ENCODE results near the gene MLN.

Gene MLN

DNA sequence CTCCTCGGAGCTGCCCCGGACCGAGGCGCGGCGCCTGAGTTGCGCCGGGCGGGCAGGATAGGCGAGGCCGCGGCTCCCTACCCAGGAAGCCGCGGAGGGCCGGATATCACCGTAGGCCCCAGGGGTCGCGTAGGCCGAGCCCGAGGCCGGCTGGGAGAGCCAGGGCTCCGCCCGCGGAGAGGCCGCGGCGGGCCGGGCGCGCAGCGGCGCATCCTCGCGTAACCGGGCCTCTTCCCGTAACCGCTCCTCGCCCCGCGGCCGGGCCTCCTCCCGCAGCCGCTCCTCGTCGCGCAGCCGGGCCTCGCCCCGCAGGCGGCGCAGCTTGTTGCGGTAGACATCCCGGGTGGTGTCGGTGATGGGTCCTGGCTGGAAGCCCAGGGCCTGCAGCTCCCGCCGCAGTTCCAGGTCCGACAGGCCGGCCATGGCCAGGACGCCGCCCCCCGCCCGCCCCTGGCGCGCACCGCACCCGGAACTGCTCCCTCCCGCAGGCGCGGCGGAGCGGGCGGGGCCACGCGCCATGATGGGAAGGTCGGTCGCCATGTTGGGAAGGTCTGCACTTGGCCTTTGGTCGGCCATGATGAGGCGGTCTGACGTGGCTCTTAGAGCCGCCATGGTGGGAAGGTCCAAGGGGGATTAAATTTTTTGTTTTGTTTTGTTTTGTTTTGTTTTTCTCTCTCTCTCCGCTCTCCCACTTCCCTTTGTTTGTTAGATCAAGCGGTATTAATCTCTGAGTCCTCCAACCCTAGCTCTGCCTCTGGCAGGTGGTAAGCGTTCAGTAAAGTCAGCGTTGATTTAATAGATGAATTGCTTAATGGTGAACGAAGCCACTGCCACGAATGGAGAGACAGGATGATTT lies 14.9 kb downstream of the MLN start, which contains the start of gene LEMD2:
TSS of gene LEMD2 (minus strand) at position 437 of the 856 bp plus-strand sequence. CDS start at position 423, 14 bp downstream.
- peak; percentile 83 to 85 for DNase-seq (ENCODE audit: low read depth in 2 of 2)

DNA sequence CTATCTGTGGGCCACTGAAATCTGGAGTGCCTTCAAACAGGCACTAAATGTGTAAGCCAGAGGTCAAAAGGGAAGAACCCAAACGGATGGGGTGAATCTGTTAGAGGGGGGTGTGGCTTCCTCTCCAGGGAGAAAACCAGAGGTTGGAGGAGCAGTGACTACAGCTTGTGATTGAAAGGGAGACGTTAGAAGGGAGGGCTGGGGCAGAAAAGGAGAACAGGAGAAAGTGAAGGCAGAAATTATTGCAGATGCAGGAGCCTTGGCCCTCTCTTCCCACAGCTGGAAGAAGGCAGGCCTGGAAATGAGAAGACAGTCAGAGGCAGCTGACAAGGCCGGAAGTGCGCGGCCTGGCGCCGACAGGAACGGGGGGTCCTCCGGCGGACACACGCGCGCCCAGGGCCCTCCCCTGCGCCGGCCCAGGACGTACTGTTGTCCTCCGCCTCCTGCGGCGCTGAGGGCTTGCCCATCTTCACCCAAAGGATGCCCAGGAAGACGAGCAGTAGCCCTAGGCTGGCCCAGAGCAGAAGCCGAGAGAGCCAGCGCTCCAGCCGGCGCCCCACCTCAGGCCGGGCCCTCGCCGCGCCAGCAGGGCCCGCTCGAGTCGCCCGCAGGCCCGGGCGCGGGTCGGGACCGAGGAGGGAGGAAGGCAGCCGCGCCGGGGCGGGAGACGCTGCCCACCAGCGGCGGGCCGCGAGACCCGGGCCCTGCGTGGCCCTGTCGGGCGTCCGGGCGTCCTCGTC lies 15.7 kb downstream of the MLN start:
- peak in 1 of 2 donors; percentile 35 for DNase-seq (ENCODE audit: low read depth in 2 of 2)

DNA sequence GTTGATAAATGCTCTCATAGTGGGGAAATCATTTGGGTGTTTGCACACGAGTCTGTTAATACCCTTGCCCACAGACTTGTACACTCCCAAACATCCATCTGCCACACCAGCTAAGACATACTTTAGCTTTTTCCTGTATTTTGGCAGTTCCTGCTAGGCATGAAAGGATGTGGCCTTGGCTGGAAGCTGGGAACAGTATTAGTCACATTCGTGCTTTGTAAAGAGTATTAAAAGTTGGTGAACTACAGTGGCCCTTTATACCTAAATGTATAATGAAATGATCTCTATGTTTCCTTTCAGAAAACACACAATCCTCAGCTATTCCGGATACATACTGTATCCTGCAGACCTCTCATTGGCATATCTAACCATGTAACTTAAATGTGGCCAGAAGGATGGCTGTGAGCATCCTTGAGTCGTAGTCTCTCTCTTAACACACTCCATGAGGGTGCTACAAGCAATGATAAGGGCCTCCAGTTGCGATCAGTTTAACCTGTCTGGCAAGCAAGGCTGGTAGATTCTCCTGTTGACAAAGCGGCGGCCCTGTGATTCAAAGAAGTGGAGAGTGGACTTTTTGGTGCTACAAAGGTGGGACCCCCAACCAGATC lies 16.4 kb downstream of the MLN start:
- DNase-seq (ENCODE audit: low read depth in 2 of 2): no peak

DNA sequence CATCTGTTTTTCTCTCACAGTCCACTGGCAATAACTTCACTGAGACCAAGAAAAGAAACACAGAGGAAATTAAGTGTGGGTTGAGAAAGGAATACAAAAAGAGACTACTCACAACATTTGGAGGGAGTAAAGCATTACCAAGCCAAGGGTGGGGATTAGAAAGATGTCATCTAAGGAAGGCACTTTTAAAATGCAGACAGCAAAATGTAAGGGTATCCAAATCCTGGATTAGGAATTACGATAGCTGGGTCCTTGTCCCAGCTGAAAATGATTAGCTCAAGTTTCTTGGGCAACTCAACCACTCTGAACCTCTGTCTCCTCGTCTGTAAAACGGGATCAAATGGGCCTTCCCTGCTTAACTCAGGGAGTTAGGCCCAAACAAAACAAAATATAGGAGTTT lies 17.1 kb downstream of the MLN start:
- no peak for DNase-seq (ENCODE audit: low read depth in 2 of 2)

DNA sequence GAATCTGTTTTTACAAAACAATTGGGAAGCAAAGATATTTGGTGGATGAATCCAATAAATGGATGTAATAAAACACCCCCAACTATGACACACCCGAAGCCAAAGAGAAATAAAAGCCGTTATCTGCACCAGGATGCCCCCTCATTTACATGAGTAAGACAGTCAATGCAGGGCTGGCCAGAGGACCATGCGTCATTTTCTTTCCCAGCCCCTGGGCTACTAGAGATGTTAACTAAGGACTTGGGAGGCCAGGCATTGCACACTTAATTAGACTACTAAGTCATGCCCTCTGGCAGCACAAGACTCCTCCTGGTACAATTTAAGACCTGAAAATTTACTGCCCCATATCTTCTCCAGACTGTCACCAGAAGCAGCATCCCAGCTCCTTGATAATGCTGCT lies 18.0 kb downstream of the MLN start:
- no peak for DNase-seq (ENCODE audit: low read depth in 2 of 2)

DNA sequence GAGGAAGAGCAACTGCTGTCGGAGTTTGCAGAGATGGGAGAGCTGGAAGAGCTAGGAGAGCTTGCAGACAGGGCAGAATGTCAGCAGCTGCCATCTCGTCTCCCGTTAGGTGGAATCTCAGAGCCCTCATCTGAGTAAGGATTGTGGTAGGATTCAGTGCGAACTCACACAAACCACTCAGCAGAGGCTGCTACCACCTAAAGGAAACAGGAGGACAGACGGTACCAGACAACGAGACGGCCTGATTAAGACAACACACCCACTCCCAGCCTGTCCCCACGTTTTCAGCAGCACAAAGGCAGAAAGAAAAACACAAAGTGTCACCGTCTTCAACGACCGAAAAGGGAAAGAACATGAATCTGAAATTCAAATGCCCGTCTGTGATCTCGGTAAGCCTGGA lies 19.0 kb downstream of the MLN start:
- no peak for DNase-seq (ENCODE audit: low read depth in 2 of 2)

DNA sequence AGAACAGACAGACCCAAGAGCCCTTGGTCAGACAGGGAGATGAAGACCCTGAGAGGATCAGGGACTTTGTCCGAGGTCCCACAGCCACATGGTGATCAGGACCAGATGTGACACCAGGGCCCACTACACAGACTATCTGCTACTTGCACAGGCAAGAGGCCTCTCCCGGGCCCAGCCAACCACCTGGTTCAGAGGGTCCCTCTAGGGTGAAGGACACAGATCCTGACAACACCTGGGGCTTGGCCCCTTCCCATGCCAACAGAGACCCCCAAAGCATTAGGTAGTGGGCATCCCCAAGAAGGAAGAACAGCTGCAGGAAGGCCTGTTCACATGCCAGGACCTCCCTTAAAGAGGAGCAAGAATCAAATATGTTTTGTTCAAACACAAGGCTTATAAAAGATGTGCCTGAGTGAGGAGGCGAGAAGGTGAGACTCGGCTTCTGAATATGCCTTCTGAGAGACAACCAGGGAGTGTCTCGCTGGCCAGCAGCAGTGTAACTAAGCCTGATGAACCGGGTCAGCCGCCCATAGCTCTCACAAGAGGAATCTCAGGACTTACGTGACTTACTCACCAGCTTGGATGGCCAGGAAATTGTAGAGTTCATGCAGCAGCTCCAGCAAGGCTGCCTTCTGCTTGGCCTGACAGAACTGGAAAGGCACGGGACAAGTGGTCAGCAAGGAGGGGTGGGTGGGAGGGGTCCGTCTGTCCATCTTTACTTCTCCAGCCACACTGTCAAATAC lies 19.9 kb downstream of the MLN start:
- DNase-seq (ENCODE audit: low read depth in 2 of 2): no peak

DNA sequence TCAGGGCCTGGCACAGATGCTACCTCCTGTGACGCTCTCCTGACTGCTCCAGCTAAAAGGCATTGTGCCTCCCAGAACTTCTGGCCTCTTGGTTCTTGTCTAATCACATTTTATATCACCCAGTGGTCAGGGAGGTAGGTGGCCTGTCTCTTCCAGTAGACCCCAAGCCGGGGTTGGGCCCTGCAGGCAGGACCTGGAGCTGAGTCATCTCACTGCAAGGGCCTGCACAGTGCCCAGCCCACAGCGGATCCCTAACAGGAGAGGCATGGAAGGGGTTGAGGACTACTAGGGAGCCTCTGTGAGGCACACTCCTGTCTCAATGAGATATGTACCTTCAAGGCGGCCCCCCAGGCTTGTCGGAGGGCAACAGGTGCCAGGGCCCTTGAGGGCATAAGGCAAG lies 21.2 kb downstream of the MLN start:
- no peak for DNase-seq (ENCODE audit: low read depth in 2 of 2)

DNA sequence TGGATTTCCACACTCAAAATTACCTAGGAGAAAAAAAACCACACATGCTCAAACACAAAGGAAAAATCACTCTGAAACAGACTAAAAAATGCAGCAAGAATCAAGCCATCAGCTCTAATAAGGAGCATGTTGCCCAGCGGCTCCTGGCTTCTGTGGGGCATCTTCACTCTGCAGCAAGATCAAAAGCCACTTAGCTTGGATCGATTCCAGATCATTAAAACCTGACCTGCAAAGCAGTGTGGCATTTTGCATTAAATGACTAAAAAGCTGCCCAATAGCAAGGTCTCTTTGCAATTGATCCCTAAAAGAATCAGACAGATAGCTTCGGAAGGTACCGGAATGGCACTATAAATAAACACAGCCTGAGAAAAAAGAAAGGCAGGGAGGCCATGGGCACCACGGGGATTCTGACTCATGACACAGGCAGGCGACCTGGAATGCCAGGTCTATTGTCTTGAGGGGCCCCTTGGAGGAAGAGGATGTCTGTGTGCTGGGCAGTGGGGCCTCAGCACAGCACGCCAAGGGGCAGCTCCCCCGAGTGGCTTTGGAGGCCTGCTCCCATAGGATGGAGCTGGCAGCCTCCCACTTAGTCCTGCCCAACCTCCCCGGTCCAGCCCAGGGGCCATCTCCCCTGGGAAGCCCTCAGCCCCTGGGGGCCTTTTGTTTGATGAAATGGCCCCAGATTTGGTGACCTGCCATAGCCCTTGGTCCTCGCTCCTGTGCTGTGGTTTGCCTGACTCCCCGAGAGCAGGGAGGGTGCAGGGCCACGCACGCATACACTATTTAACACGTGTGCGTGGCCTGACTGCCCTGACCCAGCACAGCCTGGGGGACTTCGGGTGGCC lies 22.4 kb downstream of the MLN start:
- DNase-seq (ENCODE audit: low read depth in 2 of 2): no peak

DNA sequence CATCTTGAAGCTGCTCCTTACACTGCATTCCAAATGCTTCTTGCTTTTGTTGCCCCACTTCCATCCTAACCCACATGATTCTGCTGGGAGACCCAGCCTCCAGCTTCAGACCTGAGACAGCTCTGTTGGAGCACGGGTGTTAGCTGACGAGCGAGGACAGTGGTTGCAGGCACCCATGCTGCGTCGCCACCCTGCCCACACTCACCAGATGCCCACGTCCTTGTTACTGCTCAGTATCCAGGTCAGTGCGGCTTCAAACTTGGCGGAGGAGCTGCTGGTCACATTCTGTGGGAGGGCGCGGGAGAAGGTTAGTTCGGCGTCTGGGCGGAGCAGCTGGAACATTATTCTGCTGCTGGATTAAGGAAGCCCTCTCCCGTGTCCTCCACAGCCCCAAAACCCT lies 23.9 kb downstream of the MLN start:
- no peak for DNase-seq (ENCODE audit: low read depth in 2 of 2)

DNA sequence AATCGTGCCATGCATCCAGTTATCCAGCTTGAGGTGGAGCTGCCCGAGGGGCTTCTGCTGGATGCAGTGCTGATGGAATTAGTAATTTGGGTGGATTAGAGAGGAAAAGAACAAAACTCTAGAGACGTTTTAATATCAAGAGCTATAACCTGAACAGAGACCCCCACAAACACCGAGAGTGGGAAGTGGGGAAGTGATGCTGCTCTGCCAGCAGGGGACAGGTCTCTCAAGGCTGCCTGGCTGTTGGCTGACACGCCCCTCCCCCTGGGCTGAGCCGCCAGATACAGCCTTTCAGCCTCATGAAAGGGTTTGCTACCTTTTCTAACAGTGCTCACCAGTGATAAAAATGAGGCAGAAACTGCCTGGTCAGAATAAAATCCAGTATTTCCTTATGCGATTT lies 24.5 kb downstream of the MLN start:
- no peak for DNase-seq (ENCODE audit: low read depth in 2 of 2)

DNA sequence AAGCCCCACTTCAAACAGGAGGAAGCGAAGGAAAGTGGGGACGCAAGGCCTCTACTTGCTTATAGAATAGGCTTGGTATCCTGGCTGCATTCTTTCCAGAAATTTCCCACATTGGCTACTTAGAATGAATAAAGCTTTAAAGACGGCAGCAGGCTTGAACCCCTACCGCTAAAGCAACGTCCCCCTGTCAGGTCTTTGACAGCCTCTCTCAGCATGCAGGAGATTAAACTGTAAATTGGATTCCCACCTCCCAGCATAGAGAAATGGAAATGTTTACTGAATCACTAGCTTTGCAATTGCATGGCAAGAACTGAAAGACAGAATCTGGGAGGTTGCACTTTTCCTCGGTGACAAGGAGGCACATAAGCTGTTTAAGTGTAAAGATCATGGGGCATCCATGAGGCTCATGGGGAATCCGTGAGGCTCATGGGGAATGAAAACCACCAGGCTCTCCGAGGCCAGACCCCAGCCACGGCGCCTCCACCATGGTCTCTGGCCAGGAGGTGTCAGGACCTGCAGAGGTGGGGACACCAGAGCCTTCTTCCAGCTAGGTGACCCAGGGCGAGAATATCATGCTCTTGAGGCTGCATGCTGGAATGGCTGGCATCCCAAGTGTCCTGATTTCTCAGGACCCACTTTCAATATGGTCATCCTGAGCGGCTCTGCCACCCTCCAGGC lies 25.2 kb downstream of the MLN start:
- DNase-seq (ENCODE audit: low read depth in 2 of 2): no peak

DNA sequence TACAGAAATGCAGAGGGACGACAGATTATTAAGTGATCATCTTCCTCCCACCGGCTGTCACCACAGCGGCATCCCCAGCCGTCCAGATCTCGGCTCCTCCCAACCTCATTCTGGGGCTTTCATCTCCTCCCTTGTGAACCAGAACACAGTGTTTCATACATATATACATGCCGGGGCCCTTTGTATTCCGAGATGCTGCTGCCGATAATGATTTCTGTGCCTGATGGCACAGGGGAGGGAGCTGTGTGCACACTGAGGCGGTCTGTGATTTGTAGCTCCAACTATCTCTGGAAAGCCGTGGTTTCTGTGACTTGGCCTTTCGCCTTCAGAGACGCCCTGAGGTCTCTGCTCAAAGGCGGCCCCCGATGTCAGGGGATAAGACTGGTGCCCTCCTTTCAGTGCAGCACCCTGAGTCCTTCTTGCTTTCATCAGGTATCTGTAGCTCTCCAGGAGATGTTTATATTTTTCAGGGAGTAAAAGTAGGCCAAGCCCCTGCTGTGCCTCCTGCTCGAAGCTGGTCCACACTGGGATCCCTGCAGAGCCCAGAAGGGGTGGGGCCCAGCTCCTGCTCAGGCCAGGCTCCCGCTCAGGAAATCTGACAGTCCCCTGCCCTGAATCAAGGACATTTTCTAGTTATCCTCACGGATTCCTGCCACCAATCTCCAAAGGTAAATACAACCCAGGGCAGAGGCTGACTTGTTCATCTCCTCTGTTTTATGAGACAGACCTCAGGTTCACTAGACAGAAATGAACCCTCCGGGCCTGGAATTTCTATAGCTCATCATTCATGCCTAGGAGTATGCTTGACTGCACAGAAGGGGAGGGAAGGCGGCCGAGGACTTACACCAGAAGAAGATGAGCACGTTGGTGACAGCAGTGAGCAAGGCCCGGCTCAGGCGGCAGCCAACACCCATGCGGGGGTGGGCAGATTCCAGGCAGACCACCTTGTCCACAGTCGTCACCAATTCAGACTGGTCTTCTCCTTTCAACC lies 26.1 kb downstream of the MLN start:
- no peak for DNase-seq (ENCODE audit: low read depth in 2 of 2)

DNA sequence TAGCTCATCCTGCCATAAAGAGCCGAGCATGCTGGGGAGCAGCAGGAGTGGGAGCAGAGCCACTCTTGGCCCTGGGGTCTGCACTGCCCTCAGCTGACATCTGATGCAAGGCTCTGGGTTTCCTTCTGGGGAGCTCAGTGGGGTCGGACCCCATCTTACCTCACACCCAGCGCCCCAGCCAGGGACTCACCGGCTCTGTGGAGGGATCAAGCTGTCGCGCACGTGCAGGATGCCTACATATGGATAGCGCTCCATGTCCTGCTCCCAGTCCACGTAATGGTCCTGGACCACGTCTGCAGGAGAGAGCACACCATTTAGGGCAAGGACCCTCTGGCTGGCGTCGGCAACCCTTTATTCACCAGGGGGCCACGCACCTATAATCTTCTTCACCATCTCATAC lies 27.0 kb downstream of the MLN start:
- no peak for DNase-seq (ENCODE audit: low read depth in 2 of 2)

DNA sequence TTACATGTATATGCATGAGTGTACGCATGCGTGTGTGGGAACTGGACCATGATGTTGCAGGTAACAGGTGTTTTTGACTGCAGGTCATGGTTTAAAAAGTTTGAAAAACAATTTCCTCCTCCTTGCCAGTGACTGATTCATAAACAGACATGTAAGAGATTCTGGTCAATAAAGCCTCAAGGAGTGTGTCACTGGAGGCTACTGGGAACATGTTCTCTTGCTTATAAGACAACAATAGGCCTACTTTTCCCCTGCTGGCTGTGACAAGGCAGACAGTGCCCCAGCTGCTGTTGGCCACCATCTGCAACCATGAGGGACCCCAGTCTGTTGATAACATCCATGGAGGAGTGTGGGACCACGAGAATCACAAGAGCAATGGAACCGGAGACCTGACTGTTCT lies 27.6 kb downstream of the MLN start:
- DNase-seq (ENCODE audit: low read depth in 2 of 2): no peak

DNA sequence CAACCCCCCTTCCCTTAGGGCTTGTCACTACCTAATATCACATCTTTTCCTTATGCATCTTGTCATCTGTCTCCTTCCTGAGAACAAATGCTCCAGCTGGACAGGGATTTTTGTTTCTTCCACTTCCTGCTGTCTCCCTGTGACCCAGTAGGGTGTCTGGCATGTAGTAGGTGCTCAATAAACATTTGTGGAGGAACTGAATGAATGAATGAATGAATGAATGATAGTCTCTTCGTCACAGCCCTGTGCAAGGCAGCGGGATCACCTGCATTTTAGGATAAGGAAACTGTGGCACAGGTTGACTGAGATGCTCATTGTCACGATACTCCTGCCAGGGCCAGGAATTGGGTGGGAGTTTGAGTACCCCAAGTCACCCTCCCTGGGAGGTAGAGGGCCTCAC lies 29.0 kb downstream of the MLN start:
- DNase-seq (ENCODE audit: low read depth in 2 of 2): no peak

DNA sequence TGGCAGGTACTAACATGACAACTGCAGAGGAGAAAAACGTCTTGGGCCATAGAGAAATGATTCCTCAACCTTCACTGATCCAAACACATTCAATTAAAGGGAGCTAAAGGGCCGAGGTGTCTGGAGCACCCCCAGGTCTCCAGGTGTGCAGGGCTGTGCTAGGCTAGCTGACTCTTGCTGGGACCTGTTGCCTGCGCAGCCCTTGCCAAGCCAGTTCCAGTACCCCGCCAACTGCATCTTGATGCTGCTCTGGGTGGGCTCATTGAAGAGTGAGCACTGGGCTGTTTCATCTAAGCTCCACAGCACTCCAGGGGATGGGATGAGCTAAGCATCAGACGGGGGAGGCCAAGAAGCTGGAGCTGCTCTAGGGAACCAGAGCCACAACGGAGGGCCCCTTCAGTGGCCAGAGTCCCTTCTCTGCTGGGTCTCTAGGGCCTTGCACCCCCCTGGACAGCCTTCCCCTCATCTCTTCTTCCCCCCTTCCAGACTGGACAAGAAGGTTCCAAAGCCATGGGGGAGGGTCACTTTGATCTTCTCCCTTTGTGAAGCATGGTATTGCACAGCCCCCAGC lies 30.8 kb downstream of the MLN start:
- DNase-seq (ENCODE audit: low read depth in 2 of 2): no peak

DNA sequence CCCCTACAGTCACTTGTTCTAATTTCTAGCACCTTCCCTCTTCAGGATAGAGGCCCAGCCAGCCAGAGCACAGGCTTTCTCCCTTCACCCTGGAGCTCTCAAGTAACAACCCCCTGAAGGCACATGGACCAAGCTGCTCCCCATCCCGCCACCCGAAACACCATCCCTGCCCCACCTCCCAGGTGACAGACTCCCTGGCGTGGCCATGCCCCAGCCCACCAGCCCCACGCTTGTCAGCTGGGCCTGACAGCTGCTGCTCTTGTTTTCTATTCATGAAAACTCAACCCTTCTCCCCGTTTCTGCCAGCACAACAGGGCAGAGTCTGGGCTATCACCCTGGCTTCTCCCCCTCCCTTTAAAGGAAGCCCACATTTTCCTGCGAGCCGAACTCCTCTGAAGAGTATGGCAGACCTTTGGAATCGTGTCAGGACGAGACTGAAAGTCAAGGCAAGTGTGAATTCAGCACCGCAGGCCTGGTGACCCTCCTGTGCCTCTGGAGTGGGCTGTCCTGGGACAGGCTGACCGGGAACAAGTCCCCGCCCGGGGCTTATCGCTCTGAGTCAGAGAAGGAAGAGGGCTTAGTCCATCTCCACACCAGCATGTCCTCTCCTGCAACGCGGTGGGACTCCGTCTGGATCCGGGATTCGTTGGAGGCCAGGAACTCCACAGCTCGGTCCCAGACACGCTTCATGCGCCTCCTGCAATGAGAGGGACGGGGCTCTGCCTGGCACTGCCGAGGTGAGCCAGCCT lies 31.5 kb downstream of the MLN start:
- DNase-seq (ENCODE audit: low read depth in 2 of 2): no peak
